Type B pancreatic cell (in vitro differentiated cells): Measurements from ENCODE around the gene EXOC4. TPM values are rescaled to one million over a fixed set of nuclear protein-coding genes. Genes with fewer than 3 reads are reported as not detected.

Experiments
- DNase-seq: peaks from one replicate; pipeline ENCODE4 v3.0.0; 2021; ENCODE audit warnings: mixed read lengths; ENCODE audit not compliant: unreplicated experiment; ENCODE audit errors: extremely low spot score
- H3K27ac Mint-ChIP-seq: 2 replicates; pipeline ENCODE4 v1.8.0; 2021; ENCODE audit warnings: mild to moderate bottlenecking, mixed read lengths
- H3K27me3 Mint-ChIP-seq: 2 replicates; pipeline ENCODE4 v1.8.0; 2021; ENCODE audit warnings: mixed read lengths
- H3K36me3 Mint-ChIP-seq: 2 replicates; pipeline ENCODE4 v1.8.0; 2021; ENCODE audit warnings: mixed read lengths
- H3K4me1 Mint-ChIP-seq: one replicate; pipeline ENCODE4 v1.8.0; 2021; ENCODE audit warnings: mixed read lengths; ENCODE audit not compliant: unreplicated experiment
- H3K4me3 Mint-ChIP-seq: 2 replicates; pipeline ENCODE4 v1.8.0; 2021; ENCODE audit warnings: mild to moderate bottlenecking, mixed read lengths
- H3K9me3 Mint-ChIP-seq: 2 replicates; pipeline ENCODE4 v1.8.0; 2021; ENCODE audit warnings: mixed read lengths
- CTCF ChIP-seq: fragments of 200-600 bp; sonication (generic); conservative IDR thresholded peaks from 2 replicates; pipeline ENCODE4 v1.5.0; 2021; ENCODE audit warnings: antibody characterized with exemption, mild to moderate bottlenecking
- total RNA-seq: library from RNA; stranded (reverse); gene quantifications from 2 replicates; pipeline ENCODE4 v1.2.1, GENCODE V29; 2021; ENCODE audit warnings: low replicate concordance

EXOC4 gene
- total RNA-seq, 1 donor from 2014 or later = 95.5 TPM

DNA sequence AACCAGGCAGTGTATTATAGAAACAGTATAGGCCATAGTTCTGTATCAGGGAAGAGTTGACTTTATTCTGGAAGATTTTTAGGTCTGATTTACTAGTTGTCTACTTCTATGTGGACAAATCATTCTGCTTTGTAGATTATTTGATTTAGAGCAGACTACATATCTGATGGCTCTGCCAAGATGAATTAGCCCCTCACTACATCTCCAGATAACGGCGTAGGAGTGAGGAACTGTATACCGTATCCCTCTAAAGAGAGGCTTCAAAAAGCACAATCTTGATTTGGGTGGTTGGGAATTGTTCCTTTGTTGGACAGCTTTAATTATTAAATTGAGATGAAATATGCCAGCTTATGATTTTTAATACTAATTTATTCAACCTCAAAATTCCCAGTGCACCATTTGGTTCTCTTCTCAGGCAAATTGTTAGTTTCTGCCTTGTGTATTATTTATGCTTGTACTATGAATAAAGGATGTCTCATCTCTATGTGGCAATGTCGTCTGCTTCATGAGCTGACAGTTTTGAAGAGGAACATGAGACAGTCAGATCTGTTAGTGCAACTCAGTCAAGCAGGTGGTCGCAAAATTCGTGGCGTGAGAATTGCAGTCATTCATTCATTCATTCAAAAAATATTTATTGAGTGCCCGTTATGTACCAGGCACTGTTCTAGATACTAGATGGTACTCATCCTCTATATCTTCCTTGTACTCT, 422.8 kb downstream of the EXOC4 start:
- Mint-ChIP-seq H3K36me3 (no peaks in the 10 kb centered on the region), H3K27ac (no peak overlapping the region), H3K4me1 (peaks cover 4% of the 10 kb centered on the region), H3K9me3 (no peaks in the 10 kb centered on the region), H3K4me3 (no peak overlapping the region), H3K27me3 (no peaks in the 10 kb centered on the region)
- no peak for TF ChIP-seq CTCF
- DNase-seq = no peak

DNA sequence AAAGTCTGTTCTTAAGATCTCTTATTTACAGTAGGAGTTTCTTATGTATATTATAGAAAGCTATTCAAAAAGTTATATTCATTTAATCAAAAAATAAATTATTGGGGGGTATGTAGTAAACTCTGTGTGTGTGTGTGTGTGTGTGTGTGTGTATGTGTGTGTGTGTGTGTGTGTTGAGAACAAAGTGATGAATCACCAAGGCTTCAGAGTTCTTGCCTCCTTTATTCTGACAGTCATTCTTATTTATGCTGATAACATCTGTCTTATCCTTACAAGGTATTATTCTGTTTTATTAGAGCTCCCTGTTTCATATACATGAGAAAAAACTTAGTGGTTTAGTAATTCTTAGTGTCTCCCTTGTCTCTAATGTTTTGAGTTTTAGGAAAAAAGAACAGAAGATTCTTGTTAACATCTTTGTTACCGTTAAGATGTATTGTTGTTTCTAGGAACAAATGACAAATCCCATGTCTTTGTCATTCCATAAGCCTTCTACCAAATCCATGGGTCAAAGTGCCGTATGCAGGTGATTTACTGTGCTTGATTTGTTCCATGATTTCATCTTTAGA, 424.0 kb downstream of the EXOC4 start:
- no peak for TF ChIP-seq CTCF
- H3K4me3 Mint-ChIP-seq = no peak overlapping the region
- H3K27me3 Mint-ChIP-seq = no peaks in the 10 kb centered on the region
- no peak overlapping the region for H3K27ac Mint-ChIP-seq
- no peaks in the 10 kb centered on the region for H3K36me3 Mint-ChIP-seq
- H3K4me1 Mint-ChIP-seq = peaks cover 9% of the 10 kb centered on the region
- DNase-seq = no peak
- no peaks in the 10 kb centered on the region for H3K9me3 Mint-ChIP-seq

DNA sequence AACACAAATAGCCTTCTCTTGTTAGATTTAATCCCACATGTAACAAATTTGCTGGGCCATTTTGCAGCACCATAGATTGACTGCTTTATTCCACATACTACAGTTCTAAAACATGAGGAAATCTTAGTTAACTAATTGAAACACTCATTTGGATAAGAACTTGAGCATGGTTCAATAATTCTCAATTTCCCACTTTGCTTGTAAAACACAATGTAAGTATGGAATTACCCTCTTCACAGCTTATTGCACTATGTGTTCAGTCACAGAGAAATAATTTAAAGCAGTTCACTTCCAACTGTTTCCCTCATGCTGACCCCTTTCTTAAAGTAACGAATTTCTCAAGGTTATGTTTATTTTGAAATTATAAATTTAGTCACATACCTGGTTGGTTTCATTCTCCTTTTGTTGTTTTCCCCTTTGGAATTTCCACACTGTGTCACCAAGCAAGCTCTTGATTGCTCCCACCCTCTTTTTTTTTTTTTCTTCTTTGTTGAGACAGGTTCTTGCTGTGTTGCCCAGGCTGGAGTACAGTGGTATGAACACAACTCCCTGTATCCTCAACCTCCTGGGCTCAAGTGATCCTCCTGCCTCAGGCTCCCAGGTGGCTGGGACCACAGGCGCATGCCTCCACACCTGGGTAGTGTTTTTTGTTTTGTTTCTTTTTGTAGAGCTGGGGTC, 425.4 kb downstream of the EXOC4 start:
- H3K4me1 Mint-ChIP-seq = peaks cover 19% of the 10 kb centered on the region

DNA sequence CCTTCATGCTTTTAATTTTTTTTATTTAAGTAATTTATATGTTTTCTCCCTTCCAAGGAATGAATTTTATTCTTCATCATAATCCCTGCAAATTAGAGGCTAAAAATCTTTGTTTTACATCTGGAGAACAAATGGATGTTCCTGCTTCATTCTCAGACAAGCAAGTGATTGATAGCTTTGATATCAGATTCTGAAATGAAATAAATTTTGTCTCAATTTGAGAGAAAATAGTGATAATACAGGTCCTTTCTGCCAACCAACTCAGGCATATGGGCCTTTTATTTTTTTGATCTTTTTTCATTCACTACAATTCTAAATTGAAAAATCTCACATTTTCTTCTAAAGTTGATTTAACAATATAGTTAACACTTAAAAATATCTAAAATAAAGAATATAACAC, 427.1 kb downstream of the EXOC4 start:
- Mint-ChIP-seq H3K4me3 (no peak overlapping the region), H3K36me3 (peaks cover 4% of the 10 kb centered on the region), H3K9me3 (no peaks in the 10 kb centered on the region), H3K27ac (no peak overlapping the region), H3K4me1 (peaks cover 19% of the 10 kb centered on the region), H3K27me3 (peaks cover 3% of the 10 kb centered on the region)
- no peak for TF ChIP-seq CTCF
- no peak for DNase-seq

More for the DNA sequence above, 425.4 kb downstream of the EXOC4 start:
- no peaks in the 10 kb centered on the region for H3K9me3 Mint-ChIP-seq
- H3K4me3 Mint-ChIP-seq = no peak overlapping the region
- no peak for DNase-seq
- H3K27ac Mint-ChIP-seq = no peak overlapping the region
- no peaks in the 10 kb centered on the region for H3K36me3 Mint-ChIP-seq
- TF ChIP-seq CTCF = no peak
- no peaks in the 10 kb centered on the region for H3K27me3 Mint-ChIP-seq

DNA sequence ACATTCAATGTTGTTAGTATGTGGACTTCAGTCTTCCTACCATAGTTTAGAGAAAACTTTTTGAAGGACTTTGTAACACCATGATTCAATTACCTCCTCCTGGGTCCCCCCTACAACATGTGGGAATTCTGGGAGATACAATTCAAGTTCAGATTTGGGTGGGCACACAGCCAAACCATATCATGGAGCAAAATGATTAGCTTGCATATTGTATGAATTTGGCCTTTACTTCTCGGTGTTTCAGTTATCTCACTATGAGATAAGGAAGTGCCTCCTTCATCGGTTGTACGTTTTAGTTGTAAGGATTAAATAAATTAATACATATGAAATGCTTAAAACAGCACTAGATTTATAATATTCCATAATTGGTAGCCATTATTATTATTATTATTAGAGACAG, 428.7 kb downstream of the EXOC4 start:
- no peak for DNase-seq
- TF ChIP-seq CTCF = no peak
- H3K27ac Mint-ChIP-seq = no peak overlapping the region
- H3K4me3 Mint-ChIP-seq = no peak overlapping the region
- no peaks in the 10 kb centered on the region for H3K9me3 Mint-ChIP-seq
- H3K27me3 Mint-ChIP-seq = peaks cover 3% of the 10 kb centered on the region
- peaks cover 19% of the 10 kb centered on the region for H3K4me1 Mint-ChIP-seq
- H3K36me3 Mint-ChIP-seq = peaks cover 8% of the 10 kb centered on the region
